ENCODE results near the gene CCDC127.
"Not testable (repeated sequence)": the region's sequence is repeated elsewhere in the genome, so short reads cannot be mapped to it uniquely, and the experiment has no call there.

CCDC127 gene

DNA sequence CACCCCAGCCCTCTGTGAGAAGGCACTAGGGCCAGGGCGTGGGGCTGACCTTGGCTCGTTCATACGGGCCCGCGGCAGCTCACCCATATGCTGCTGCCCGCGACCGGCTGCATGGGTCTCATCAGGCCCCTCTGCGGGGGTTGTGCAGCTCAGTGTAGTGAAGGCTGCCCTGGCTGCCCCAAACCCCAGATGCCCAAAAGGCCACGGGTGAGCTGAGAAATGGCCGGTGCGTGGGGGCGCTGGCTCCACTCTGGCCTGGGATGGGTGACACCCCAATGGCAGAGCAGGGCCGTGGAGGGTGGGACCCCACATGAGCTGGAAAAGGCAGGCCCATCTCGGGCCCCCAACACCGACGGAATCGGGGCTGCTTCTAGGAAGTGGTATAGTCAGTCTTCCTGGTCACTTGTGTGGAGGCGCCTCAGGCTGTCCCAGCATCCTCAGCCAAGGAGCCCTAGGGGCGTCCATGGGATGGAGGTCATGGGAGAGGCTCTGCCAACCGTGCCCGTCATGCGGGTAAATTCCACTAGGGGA lies 46.1 kb downstream of the CCDC127 start:
- no peak for DNase-seq (ENCODE audit: low spot score)

DNA sequence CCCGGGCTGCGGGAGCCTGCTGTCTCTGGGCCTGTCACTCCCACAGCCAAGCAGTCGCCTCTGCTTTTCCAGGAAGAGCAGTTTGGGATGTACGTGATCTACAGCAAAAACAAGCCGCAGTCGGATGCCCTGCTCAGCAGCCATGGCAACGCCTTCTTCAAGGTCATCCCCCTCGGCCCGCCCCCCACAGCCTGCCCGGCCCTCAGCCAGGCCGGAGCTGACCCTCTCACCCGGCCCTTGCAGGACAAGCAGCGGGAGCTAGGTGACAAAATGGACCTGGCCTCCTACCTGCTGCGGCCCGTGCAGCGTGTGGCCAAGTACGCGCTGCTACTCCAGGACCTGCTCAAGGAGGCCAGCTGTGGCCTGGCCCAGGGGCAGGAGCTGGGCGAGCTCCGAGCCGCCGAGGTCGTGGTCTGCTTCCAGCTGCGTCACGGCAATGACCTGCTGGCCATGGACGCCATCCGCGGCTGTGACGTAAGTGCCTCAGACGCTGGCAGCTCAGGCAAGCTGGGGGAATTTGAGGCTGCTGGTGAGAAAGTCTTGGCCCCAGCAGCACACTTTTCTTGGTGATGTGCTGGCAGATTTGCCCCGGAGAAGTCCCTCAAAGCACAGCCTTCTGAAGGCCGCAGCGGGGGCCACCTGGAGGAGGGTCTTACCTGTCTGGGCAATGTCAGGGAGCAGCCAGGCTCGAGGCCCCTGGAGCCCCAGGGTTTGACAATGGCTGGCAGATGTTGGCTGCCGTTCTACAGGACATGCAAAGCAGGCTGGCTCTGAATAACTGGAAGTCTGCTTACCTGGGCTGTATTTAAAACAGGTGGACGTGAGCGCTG lies 46.8 kb downstream of the CCDC127 start:
- DNase-seq (ENCODE audit: low spot score): no peak

DNA sequence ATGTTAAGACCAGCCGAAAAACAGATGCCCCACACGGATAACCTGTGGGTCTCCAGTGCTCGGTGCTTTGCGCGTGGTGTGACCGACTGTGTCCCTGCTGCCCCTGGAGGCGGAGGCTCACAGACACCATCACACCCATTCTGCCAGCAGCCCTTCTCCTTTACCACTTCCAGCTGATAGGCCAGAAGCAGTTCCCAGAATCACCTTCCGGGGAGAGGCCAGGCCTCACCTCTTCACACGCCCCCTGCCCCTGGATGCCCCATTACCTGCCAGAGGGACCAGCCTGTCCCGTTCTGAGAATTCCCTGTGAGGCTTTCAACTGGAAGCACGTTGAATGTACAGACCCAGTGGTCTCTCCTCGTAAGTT lies 48.2 kb downstream of the CCDC127 start:
- DNase-seq (ENCODE audit: low spot score): no peak

DNA sequence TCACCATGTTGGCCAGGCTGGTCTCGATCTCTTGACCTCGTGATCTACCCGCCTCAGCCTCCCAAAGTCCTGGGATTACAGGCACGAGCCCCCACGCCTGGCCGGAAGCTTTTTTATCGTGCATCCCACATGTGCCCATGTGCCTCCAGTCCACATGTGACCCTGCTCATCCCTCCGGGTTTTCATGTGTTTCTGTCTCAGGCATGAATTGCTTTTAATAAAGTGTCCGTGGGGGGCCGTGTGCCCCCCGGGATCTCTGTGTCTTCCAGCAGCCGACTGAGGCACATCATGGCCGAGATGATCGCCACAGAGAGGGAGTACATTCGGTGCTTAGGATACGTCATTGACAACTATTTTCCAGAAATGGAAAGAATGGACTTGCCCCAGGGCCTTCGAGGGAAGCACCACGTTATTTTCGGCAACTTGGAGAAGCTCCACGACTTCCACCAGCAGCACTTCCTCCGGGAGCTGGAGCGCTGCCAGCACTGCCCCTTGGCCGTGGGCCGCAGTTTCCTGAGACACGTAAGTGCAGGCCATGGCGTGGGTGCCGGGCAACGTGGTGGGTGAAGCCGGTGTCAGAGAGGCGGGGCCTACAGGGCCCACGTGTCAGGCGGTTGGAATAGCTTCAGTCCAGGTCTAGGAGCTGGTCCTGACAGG lies 48.8 kb downstream of the CCDC127 start:
- no peak for DNase-seq (ENCODE audit: low spot score)

DNA sequence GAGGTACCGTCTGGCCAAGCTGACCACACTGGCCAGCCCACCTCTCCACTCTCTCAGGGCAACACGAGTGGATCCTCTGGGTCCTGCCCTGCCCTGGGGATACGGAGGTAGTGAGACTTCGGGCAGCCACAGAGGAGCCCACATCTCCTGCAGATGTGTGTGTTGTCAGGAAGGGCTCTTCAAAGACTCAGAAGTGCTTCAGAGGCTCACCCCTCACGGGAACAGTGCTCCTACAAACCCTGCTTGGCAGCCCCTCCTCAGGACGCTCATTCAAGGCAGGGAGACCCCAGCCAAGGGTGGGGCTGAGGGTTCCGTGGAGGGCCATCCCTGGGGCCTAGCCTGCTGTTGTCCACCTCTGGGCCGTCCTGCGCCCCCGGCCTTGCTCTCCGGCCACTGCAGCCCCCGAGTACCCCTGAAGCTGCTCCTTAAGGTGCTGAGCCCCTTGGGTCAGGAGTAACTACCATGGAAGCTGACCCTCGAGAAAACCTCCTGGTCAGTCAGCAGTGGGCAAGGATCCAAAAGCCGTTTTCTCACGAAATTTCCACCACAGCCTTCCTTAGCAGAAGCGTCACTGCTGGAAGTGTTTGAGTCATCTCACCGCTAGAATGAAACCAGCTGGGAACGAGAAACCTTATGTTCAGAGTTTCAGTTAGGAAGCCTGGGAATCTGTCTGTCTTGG lies 49.8 kb downstream of the CCDC127 start:
- peak; percentile 90 for DNase-seq (ENCODE audit: low spot score)

DNA sequence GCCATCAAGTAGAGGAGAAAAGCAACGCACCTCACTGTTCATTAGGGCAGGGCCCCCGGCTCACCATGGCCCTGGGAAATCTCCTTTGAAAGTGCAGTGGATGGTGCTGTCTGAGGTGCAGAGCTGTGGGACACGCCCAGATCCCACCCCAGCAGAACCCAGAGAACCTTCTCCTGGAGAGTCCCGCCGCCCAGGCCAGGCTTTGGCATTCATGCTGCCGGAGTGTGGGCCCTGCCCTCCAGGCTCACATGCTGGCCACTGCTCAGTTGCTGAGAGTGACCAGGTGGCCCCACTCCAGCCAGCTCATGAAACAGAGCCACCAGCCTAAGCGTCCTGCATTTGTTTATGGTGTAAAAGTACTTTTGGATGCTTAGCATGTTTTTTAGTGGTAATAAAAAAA lies 50.4 kb downstream of the CCDC127 start:
- DNase-seq (ENCODE audit: low spot score): no peak

DNA sequence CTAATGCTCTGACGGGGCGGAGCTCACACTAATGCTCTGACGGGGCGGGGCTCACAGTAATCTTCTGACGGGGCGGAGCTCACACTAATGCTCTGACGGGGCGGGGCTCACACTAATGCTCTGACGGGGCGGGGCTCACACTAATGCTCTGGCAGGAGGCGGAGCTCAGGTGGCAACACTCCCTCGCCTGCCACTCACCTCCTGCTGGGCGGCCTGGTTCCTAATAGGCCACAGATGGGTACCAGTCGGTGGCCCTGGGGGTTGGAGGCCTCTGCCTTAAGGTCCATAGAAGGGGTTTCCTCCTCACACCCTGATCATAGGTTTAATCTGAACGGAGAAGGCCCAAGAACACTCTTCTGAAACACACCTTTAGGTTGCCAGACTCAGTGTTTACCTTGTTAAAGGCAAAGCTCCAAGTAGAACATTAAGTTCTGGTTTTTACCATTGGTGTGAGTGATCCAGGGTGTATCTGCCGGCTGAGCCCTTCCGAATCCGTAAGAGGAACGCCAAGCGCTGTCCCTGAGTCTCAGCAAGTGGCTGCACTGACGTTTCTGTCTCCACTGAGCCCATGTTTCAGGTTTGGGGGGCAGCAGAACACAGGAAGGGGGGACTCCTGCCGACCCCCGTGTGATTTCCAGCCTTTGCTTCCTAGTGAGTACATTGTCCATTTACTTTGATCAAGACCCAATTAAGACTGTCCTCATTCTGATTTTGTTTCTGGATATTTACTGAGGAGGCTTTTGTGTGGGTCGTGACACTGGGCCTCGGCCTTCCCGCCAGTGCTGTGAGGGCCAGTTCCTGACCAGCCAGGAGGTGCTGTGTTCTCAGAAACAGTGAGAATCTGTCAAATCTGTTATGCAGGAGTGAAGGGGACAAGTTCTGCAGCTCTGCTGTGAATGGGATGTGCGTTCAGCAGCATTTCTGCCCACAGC lies 51.2 kb downstream of the CCDC127 start:
- DNase-seq (ENCODE audit: low spot score): no peak

DNA sequence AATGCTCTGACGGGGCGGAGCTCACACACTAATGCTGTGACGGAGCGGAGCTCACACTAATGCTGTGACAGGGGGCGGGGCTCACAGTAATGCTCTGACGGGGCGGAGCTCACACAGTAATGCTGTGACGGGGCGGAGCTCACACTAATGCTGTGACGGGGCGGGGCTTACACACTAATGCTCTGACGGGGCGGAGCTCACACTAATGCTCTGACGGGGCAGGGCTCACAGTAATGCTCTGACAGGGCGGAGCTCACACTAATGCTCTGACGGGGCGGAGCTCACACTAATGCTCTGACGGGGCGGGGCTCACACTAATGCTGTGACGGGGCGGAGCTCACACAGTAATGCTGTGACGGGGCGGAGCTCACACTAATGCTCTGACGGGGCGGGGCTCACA lies 53.2 kb downstream of the CCDC127 start:
- not testable (repeated sequence) for DNase-seq (ENCODE audit: low spot score)

DNA sequence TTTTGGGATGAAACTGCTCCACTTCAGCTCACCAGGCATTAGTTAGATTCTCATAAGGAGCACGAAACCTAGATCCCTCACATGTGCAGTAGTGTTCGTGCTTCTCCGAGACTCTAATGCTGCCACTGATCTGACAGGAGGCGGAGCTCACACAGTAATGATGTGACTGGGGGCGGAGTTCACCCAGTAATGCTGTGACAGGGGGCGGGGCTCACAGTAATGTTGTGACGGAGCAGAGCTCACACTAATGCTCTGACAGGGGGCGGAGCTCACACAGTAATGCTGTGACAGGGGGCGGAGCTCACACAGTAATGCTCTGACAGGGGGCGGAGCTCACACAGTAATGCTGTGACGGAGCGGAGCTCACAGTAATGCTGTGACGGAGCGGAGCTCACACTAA lies 53.7 kb downstream of the CCDC127 start:
- no peak for DNase-seq (ENCODE audit: low spot score)

DNA sequence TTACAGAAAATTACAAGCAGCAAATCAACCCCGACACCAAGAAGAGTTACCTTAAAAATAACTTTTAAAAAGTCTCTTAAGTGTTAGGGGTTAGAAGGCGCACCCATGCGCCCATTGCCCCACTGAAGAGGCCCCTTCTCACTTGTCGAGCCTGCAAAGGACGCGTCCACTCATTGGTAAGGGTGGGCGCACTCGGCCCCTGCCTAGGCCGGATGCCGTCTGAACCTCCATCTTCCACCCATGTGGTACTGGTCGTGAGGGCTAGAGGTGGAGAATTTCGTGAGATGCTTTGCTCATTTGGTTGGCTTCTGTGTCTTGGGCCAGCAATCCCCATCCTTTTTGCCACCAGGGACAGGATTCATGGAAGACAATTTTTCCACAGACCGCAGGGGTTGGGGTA lies 54.1 kb downstream of the CCDC127 start:
- no peak for DNase-seq (ENCODE audit: low spot score)

DNA sequence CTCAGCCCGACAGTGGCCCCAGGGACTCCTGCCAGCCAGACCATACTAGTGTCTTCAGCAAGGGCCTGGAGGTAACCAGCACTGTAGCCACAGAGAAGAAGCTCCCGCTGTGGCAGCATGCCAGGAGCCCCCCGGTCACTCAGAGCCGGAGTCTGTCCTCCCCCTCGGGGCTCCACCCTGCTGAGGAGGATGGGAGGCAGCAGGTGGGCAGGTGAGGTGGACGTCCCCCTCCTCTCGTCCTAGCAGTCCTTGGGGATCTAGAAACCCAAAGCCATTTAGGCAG lies 54.7 kb downstream of the CCDC127 start:
- no peak for DNase-seq (ENCODE audit: low spot score)

DNA sequence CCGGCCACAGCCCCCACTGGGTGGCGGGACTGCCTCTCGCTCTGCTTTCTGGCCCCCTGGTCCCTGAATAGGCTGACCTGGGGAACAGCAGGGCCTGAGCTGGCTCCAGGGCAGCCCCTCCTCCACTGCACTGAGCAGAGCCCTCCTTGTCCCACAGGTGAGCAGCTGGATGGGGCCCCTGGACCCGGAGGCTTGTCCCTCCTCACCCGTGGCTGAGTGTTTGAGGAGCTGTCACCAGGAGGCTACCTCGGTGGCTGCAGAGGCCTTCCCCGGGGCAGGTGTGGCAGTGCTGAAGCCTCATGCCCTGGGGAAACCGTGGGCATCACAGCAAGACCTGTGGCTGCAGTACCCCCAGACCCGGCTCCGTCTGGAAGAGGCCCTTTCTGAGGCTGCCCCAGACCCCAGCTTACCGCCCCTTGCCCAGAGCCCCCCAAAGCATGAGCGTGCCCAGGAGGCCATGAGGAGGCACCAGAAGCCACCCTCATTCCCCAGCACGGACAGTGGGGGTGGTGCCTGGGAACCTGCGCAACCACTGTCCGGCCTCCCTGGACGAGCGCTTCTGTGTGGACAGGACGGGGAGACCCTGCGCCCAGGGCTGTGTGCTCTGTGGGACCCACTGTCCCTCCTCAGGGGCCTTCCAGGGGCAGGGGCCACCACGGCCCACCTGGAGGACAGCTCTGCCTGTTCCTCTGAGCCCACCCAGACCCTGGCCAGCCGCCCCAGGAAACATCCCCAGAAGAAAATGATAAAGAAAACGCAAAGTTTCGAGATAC lies 55.2 kb downstream of the CCDC127 start:
- no peak for DNase-seq (ENCODE audit: low spot score)

DNA sequence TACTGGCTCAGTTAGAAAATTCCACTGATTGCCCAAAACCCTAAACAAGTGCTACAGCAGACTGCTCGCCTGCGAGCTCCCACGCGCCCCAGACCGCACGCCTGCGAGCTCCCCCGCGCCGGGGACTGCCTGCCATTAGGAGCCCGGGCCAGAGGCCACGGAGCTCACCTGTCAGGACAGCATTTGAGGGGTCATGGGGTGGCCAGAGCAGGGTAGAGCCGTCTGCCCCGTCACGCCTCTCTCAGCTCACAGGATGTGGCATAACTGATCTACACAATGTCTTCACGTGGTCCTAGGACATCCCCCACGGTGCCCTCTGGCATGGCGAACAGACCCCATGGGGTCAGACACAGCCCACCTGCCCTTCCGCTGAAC lies 55.8 kb downstream of the CCDC127 start:
- DNase-seq (ENCODE audit: low spot score): no peak

DNA sequence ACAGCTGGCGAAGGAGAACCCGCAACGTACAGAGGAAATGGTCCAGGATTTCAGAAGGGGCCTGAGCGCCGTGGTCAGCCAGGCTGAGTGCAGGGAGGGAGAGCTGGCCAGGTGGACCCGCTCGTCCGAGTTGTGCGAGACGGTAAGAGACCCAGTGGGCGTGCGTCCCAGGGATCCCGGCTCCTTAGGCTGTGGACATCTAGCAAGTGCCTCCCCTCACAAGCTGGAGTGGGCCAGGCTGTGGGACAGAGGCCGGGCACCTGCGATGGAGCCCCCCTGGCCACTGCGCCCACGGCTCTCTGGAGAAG lies 56.2 kb downstream of the CCDC127 start:
- DNase-seq (ENCODE audit: low spot score): no peak

DNA sequence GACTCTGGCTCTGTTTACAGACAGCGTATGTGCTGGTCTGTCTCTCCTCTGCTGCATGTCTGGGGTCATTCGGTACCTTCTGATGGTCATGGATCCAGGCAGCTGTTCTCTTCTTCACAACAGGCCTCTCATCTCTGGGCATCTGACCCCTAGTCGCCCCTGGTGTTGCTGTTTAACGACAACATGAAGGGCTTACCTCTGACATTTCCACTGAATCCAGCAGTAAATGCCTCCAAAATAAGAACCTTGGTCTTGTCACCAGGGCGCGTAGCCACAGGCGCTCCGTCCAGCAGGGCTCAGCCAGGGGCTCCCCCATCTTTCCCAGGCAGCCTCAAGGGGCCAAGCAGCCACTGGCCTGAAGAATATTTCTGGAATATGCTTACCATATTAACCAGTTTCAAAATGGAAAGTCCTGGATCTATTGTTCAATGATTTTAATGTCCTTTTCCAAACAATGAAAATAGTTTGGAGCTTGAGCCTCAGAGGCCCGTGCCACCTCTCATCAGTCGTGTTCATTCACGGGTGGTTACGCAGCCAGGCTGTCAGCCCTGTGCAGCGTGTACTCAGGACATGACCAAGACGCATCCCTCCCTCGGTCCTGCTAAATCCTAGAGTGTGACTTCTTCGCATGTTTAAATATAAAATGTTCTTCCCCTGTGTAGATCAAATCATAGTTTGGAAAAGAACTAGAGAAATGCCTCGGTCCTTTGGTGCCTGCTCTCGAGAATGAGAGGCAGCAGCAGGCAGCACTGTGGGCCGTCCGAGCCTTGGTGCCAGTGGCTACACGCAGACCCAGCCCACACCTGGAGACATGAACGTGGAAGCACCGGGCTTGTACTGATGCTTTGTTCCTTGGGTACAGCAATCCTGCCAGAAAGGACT lies 56.8 kb downstream of the CCDC127 start:
- no peak for DNase-seq (ENCODE audit: low spot score)

DNA sequence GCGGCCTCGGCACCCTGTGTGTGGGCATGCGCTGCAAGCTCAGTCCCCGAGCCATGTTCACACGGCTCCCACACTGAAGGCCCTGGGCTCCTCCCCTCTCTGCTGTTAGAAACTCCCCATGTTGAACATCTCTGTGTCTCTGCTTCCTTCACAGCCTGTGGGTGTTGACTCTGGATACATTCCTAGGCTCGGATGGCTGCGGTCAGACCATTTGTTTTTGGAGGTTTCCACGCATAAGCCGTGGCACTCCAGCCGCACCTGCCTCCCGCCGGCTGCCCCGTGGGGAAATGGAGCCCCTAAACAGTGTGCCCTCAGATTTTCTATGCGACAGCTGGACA lies 57.8 kb downstream of the CCDC127 start:
- DNase-seq (ENCODE audit: low spot score): no peak

DNA sequence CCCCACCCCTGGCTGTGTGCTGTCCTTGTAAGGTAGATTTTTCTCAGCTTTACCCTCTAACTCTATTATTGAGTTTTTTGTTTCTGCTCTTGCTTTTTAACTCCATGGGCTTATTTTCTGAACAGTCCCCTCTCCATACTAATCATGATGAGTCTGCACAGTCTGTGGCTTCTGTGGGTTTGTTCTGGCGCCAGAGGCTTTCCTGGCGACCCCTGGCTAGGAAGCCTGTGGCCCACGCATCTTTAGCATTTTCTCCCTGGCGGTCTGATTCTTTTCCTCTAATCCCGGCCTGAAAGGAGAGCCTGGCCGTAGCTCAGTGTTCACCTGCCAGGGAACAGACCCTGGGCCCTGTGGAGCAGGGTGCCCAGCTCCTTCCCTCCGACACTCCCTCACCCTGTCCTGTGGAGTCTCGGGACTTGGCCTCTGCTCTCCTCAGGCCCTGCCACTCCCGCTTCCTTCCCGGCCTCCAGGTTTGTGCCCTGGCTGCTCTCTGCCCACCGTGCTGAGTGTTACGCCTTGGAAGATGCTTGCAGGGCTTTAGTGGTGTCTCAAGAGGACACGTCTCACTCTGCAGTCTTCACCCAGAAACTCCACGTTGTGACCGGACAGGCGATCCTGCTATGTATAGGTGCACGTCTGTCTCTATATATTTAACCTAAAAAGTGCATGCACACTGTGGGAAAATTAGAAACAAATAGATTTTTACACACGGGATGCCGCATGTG lies 58.3 kb downstream of the CCDC127 start:
- DNase-seq (ENCODE audit: low spot score): peak; percentile 15

DNA sequence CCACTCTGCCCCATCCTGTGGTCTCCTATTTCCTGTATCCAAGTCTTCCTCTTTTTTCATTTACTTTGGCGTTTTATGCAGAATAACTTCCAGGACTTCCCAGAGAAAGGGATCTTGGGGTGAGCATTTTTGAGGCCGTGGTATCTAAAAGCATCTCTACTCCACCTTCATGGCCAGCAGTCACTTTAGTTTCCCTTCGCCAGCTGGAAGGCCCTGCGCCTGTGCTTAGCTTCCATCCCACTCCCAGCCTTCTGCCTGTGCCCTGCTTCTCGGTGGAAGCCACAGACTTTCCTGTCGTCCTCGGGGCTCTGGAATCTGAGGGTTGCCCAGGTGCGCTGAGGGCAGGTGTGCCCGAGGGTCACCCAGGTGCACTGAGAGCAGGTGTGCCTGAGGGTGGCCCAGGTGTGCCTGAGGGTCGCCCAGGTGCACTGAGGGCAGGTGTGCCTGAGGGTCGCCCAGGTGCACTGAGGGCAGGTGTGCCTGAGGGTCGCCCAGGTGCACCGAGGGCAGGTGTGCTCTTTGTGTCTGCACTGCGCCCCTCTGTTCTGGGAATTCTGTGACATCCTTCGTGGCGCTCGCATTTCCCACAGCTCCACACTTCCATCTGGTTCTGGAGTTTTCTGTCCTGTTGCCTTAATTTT lies 59.0 kb downstream of the CCDC127 start:
- no peak for DNase-seq (ENCODE audit: low spot score)

DNA sequence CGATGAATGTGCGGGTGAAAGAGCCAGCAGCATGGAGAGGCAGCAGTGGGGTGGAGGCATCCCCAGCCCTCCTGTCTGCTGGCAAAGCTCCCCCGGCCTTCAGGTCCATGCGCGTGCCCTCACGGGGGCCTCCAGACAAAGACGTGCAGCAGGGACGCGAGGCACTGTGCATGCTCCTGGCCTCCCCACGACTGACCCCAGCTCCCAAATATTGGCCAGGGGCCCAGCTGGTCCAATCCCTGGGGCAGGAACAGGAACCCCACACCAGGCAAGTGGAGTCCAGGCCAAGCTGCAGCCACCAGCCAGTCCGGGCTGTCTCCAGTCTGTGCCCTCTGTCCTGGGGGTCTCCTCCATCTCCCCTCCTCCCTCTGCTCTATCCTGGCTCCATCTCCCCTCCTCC lies 60.2 kb downstream of the CCDC127 start:
- no peak for DNase-seq (ENCODE audit: low spot score)

All from kidney tubule cell (primary cell).